Ishikawa (cell line): Measurements from ENCODE around the gene AGO3.

Experiments
- CEBPB ChIP-seq: IDR thresholded peaks from 2 replicates; pipeline ENCODE4 v1.6.1; 2012
- EGR1 ChIP-seq: IDR thresholded peaks from 2 replicates; pipeline ENCODE4 v1.6.1; 2012
- EP300 ChIP-seq: IDR thresholded peaks from 2 replicates; pipeline ENCODE4 v1.6.1; 2012; ENCODE audit warnings: borderline replicate concordance
- FOXM1 ChIP-seq: IDR thresholded peaks from 2 replicates; pipeline ENCODE4 v1.6.1; 2012; ENCODE audit warnings: low read depth, borderline replicate concordance
- NFIC ChIP-seq: IDR thresholded peaks from 2 replicates; pipeline ENCODE4 v1.6.1; 2012
- TAF1 ChIP-seq: IDR thresholded peaks from 2 replicates; pipeline ENCODE4 v1.6.1; 2012; ENCODE audit warnings: low read depth, mild to moderate bottlenecking
- TCF12 ChIP-seq: IDR thresholded peaks from 2 replicates; pipeline ENCODE4 v1.6.1; 2012; ENCODE audit warnings: low read depth
- YY1 ChIP-seq: IDR thresholded peaks from 2 replicates; pipeline ENCODE4 v1.6.1; 2012; ENCODE audit warnings: low read depth
- TF ChIP-seq, protein P1 (sequence below): IDR thresholded peaks from 2 replicates; pipeline ENCODE4 v1.6.1; 2012

DNA sequence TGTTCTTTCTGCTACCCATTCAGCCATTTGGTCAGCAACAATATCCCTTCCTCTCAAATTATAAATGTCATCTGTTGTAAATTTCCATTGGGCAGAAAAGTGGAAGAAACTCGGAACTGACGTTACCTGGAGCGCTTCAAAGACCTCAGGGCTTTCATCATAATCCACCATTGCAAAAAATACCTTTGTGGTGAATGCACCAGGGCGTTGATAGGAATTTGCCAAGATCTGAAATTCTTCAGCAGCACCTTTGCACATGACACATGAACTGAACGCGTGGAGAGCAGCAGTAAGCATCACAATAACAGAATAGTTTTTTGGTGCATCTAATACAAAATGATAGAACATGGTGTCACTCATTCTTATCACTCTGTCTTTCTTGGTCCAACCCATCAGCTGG, 149.9 kb downstream of the AGO3 start:
- TF ChIP-seq, protein P1, sequence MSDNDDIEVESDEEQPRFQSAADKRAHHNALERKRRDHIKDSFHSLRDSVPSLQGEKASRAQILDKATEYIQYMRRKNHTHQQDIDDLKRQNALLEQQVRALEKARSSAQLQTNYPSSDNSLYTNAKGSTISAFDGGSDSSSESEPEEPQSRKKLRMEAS = no peak
- TF ChIP-seq EP300 (no peak), TCF12 (no peak), EGR1 (no peak), TAF1 (no peak), CEBPB (no peak), NFIC (no peak), FOXM1 (no peak), YY1 (no peak)
